OCI-LY7 (cell line): ENCODE results near the gene MGST1.

Experiments used
- CTCF ChIP-seq: fragments of 200-600 bp; sonication (generic); conservative IDR thresholded peaks from 2 replicates; pipeline ENCODE4 v1.5.1; 2014; ENCODE audit warnings: mild to moderate bottlenecking, antibody characterized with exemption, low read length, moderate library complexity, mixed read lengths
- EZH2phosphoT487 ChIP-seq: fragments of 200-600 bp; sonication (generic); IDR thresholded peaks from 2 replicates; pipeline ENCODE4 v1.6.1; 2018; ENCODE audit warnings: low read depth, borderline replicate concordance, mild to moderate bottlenecking, mixed run types, antibody characterized with exemption, low read length, moderate library complexity, mixed read lengths

- TF ChIP-seq CTCF (no peak), EZH2phosphoT487 (no peak)
These were observed 21.7 kb downstream of the MGST1 start for GRCh38 chr12:16369156-16369555.
